ENCODE results near the gene PRPSAP1. TPM values are rescaled to one million over a fixed set of nuclear protein-coding genes. Genes with fewer than 3 reads are reported as not detected.
A peak's percentile ranks its signal among the peaks of the same experiment; 100 is the strongest.

The PRPSAP1 gene
- polyA plus RNA-seq, 1 donor from 2014 or later = 62.0 TPM

DNA sequence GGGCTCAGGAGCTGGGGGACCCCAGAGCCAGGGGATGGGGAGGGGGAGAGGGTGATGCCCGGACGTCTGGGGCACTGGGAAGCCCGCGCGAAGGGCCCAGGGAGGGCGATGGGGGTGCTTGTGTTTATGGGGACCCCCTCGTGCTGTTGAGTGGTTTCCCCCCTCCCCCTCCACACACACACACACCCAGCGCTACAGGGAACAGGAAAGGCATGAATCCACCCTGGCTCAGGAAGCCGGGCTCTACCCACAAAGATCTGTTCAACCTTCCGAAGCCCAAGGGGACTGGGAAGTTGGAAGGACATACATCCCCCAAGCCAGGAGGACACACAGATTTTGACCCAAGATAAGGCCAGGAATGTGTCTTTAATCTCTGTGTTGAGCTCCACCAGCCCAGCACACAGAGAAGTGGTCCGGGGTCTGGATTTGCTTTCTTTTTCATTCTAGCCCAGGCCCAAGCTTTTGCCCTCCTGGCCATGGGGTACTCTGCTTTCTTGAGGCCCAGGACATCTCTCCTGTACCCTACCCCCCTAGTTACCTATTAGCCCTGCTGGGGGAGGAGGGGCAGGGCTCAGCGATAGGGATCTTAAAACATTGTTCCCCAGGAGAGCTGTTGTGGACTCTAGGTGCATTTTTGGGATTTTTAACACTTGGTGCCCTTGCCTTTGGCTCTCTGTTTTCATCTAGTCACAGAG is 87.3 kb downstream of the PRPSAP1 start:
- no peaks in the 10 kb centered on the region for H3K9me3 Mint-ChIP-seq
- no peaks in the 10 kb centered on the region for H3K27me3 Mint-ChIP-seq
- peak overlapping the region; percentile 87 to 96 (median 92) for H3K4me3 Mint-ChIP-seq
- peak overlapping the region; percentile 97 to 99 (median 97) for H3K27ac Mint-ChIP-seq
- H3K4me1 Mint-ChIP-seq = peaks cover 52 to 60% (median 59%) of the 10 kb centered on the region in 3 donors
- H3K36me3 Mint-ChIP-seq = no peaks in the 10 kb centered on the region

DNA sequence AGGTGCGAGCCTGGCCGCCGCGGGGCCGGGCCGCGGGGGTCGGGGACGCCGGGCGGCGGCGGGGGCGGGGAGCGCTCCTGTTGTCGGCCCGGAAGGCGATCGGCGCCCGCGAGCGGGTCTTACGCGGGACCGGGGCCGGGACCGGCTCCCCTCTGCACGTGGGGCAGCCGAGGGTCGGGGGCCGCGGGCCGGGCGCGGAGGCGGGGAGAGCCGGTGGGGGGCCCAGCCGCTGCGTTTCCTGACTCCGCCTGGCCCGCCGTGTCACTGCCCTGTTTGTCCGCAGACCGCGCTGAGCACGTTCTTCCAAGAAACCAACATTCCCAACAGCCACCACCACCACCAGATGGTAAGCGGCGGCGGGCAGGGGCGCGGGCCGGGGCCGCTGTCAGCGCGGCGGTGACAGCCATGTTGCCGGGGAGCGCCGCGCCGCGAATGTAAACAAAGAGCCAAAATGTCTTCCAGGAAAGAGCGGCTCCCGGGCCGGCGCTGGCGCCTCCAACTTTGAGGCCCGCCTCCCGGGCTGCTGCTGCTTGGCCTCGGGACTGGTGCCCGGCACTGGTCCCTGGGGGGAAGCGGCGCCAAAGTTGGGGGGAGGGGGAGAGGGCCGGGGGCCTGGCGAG is 88.0 kb downstream of the PRPSAP1 start:
- no peaks in the 10 kb centered on the region for H3K9me3 Mint-ChIP-seq
- peak overlapping the region; percentile 87 to 96 (median 92) for H3K4me3 Mint-ChIP-seq
- H3K27ac Mint-ChIP-seq = peak overlapping the region; percentile 95 to 99 (median 97)

DNA sequence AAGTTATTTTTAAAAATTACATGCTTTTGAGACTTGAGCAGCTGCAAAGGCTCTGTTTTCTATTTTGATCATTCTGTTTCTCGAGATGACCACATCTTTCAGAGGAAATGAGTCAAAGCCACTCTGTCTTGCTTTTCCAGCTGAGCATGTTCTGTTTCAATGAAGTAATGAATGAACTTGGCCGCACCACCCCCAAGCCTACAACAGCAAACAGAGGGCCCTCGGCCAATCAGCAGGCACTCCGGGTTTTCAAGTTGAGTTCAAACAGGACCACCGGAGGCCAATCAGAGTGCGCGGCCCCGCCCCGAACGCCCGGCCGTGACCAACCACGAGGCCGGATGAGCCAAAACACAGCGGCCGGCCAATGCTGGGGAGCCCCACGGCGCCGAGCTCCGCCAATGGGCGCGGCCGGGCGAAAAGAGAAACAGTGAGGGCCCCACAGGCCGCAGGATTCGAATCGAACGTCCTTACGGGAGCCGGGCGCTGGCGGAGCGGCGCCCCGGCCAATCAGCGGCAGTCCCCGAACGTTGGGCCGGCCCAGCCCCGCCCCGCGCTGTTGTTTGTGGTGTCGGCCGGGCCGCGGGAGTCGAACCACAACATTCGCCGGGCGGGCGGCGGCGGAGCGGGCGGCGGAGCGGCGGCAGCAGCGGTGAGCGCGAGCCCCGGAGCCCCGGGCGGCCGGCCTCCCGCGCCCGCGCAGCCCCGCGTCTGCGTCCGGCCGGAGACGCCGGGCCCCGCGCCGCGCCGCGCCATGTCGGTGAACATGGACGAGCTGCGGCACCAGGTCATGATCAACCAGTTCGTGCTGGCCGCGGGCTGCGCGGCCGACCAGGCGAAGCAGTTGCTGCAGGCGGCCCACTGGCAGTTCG is 88.7 kb downstream of the PRPSAP1 start, which contains the start of gene UBALD2:
UBALD2 (plus strand) TSS at position 594 of the 869 bp plus-strand sequence; CDS start at position 752, 158 bp downstream.
- no peaks in the 10 kb centered on the region for H3K36me3 Mint-ChIP-seq
- peaks cover 53 to 63% (median 59%) of the 10 kb centered on the region in 3 donors for H3K4me1 Mint-ChIP-seq
- no peaks in the 10 kb centered on the region for H3K9me3 Mint-ChIP-seq
- H3K27me3 Mint-ChIP-seq = no peaks in the 10 kb centered on the region
- H3K27ac Mint-ChIP-seq = peak within 1 kb of the TSS; percentile 97 to 100 (median 99)
- H3K4me3 Mint-ChIP-seq = peak within 1 kb of the TSS; percentile 92 to 97 (median 94)

More for the DNA sequence above, 88.0 kb downstream of the PRPSAP1 start:
- peaks cover 50 to 60% (median 56%) of the 10 kb centered on the region in 3 donors for H3K4me1 Mint-ChIP-seq
- no peaks in the 10 kb centered on the region for H3K27me3 Mint-ChIP-seq
- no peaks in the 10 kb centered on the region for H3K36me3 Mint-ChIP-seq

DNA sequence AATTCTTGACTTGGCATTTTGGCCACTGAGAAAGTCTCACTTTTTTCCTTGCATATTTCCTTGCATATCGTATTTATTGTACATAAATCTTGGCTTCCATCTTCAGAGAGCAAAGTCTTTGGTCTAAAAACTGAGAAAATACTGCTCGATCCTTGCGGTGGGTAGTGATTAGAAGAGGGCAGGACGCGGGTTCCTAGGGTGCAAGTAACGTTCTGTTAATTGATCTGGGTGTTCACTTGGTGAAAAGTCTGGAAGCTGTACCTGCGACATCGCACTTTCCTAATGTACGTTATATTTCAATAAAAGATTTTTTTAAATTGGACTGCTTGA is 89.3 kb downstream of the PRPSAP1 start:
- H3K27me3 Mint-ChIP-seq = no peaks in the 10 kb centered on the region
- H3K36me3 Mint-ChIP-seq = no peaks in the 10 kb centered on the region
- H3K9me3 Mint-ChIP-seq = no peaks in the 10 kb centered on the region
- peaks cover 53 to 62% (median 58%) of the 10 kb centered on the region in 3 donors for H3K4me1 Mint-ChIP-seq
- H3K4me3 Mint-ChIP-seq = peak overlapping the region in 3 of 4 donors; percentile 87 to 97 (median 92)
- H3K27ac Mint-ChIP-seq = peak overlapping the region; percentile 89 to 100 (median 93)

DNA sequence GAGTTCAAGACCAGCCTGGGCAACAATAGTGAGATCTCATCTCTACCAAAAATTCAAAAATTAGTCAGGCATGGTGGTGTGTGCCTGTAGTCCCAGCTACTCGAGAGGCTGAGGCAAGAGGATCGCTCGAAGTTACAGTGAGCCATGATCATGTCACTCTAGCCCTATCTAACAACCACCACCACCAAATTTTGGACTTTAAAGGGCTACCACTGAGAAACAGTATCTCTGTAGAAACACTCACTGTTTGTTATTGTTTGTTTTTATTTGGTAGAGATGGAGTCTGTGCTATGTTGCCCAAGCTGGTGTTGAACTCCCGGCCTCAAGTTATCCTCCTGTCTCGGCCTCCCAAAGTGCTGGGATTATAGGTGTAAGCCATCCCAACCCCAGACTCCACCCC is 89.8 kb downstream of the PRPSAP1 start:
- peaks cover 49 to 60% (median 58%) of the 10 kb centered on the region in 3 donors for H3K4me1 Mint-ChIP-seq
- H3K27me3 Mint-ChIP-seq = no peaks in the 10 kb centered on the region
- peak overlapping the region in 2 of 3 donors; percentile 93 to 100 for H3K27ac Mint-ChIP-seq

DNA sequence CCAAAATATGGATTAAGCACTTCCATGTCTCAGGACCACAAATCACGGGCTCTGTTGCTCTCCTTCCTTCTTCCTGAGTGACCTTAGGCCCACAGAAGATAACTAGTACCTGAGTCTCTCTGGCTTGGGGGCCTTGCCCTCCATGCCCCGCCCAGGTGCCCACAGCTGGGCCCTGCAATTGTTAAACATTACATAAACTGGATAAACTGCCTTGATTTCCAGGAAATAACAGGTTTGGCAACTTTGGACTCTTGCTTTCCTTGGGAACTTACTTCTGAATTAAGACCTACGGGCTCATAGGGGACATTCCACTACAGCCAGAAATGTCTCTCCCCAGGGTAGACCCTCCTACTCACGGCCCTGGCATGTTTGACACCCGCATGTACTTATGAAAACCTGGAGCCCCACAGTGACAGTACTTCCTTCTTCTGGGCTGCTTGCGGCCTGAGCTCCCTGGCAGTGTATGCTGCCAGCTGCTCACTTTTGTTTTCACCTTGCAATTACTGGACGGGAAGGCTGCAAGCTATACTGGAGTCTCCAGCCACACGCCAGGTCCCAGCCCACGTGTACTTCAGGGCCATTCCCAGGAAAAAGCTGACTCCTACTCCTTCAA is 90.9 kb downstream of the PRPSAP1 start:
- H3K4me1 Mint-ChIP-seq = peaks cover 43 to 54% (median 51%) of the 10 kb centered on the region in 3 donors
- H3K4me3 Mint-ChIP-seq = peak overlapping the region; percentile 27 to 93 (median 86)
- peak overlapping the region; percentile 47 to 100 (median 92) for H3K27ac Mint-ChIP-seq
- H3K36me3 Mint-ChIP-seq = no peaks in the 10 kb centered on the region
- no peaks in the 10 kb centered on the region for H3K27me3 Mint-ChIP-seq
- H3K9me3 Mint-ChIP-seq = no peaks in the 10 kb centered on the region

More for the DNA sequence above, 89.8 kb downstream of the PRPSAP1 start:
- Mint-ChIP-seq H3K4me3 (peak overlapping the region in 3 of 4 donors; percentile 28 to 97 (median 93)), H3K9me3 (no peaks in the 10 kb centered on the region), H3K36me3 (no peaks in the 10 kb centered on the region)

DNA sequence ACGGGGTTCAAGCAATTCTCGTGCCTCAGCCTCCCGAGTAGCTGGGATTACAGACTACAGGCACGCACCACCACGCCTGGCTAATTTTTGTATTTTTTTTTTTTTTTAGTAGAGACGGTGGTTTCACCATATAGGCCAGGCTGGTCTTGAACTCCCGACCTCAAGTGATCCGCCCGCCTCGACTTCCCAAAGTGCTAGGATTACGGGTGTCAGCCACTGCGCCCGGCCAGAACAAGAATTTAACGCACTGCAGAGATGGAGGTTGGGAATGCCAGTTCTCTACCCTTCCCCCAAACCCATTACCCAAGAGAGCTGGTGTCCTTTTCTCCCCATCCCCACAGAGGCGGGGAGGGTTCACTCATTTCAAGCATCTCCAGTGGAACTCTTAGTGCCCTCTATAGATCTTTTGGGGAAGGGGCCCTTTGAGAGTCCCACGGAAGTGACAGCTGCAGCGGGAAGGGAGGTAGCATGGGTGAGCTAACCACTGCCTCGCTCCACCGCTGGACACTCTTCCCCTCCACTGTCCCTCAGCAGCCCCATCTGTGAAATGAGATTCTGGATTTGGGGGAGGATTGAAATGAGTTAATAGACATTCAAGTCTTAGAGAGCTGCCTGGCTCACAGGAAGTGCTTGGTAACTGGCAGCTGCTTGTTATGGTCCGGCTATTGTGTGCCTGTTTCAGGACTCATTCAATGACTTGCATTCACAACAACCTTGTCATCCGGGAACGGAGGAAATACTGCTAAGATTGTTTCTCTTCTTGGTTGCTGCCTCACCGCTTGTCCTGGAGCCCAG is 92.1 kb downstream of the PRPSAP1 start:
- H3K4me1 Mint-ChIP-seq = peaks cover 40 to 47% (median 45%) of the 10 kb centered on the region in 3 donors

DNA sequence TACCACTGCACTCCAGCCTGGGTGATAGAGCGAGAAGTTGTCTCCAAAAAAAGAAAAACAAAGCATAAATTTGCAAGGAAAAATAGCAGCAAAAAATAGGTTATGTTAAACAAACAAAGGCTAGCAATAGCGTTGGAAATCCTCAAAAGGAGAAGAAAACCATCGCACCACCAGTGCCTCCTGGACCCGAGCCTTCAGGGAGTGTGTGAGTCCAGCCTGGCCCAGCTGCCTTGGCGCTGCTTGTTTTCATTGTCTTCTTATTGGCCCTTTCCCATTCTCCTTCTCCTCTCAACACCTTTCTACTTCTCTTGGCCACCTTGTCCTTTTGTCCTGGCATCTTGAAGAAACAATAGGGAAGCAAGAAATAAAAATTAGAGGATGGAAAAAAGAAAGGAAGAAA is 93.0 kb downstream of the PRPSAP1 start:
- peaks cover 40 to 49% (median 48%) of the 10 kb centered on the region in 3 donors for H3K4me1 Mint-ChIP-seq
- H3K4me3 Mint-ChIP-seq = peak overlapping the region; percentile 25 to 88 (median 78)
- H3K27me3 Mint-ChIP-seq = no peaks in the 10 kb centered on the region
- H3K9me3 Mint-ChIP-seq = no peaks in the 10 kb centered on the region
- H3K27ac Mint-ChIP-seq = peak overlapping the region; percentile 86 to 100 (median 89)
- H3K36me3 Mint-ChIP-seq = no peaks in the 10 kb centered on the region

More for the DNA sequence above, 92.1 kb downstream of the PRPSAP1 start:
- peak overlapping the region; percentile 88 to 100 (median 89) for H3K27ac Mint-ChIP-seq
- H3K36me3 Mint-ChIP-seq = no peaks in the 10 kb centered on the region
- H3K4me3 Mint-ChIP-seq = peak overlapping the region; percentile 60 to 89 (median 84)
- no peaks in the 10 kb centered on the region for H3K9me3 Mint-ChIP-seq
- no peaks in the 10 kb centered on the region for H3K27me3 Mint-ChIP-seq

DNA sequence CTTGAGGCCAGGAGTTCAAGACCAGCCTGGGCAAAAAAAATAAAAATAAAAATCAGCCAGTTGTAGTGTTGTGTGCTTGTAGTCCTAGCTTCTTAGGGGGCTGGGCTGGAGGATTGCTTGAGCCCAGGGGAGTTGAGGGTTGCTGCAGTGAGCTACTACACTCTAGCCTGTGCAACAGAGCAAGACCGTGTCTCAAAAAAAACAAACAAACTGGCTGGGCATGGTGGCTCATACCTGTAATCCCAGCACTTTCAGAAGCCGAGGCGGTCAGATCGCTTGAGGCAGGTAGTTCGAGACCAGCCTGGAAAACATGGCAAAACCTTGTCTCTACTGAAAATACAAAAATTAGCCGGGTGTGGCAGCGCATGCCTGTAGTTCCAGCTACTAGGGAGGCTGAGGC is 93.5 kb downstream of the PRPSAP1 start:
- H3K4me1 Mint-ChIP-seq = peaks cover 43 to 49% (median 49%) of the 10 kb centered on the region in 3 donors
- no peaks in the 10 kb centered on the region for H3K9me3 Mint-ChIP-seq
- H3K27ac Mint-ChIP-seq = peak overlapping the region; percentile 86 to 100 (median 89)
- H3K4me3 Mint-ChIP-seq = peak overlapping the region; percentile 44 to 88 (median 78)
- H3K27me3 Mint-ChIP-seq = no peaks in the 10 kb centered on the region
- H3K36me3 Mint-ChIP-seq = no peaks in the 10 kb centered on the region

Other genes starting within 250 kb of the PRPSAP1 start
- not detected for gene FOXJ1, start 212.7 kb downstream of the PRPSAP1 start, polyA plus RNA-seq
- 0.43 TPM for gene RNF157, start 113.4 kb downstream of the PRPSAP1 start, polyA plus RNA-seq
- gene UBALD2, start 88.6 kb downstream of the PRPSAP1 start, polyA plus RNA-seq = 4.3 TPM
- 0.14 TPM for gene QRICH2, start 45.6 kb downstream of the PRPSAP1 start, polyA plus RNA-seq
- gene SPHK1, start 30.7 kb upstream of the PRPSAP1 start, polyA plus RNA-seq = not detected
- gene UBE2O, start 99.2 kb upstream of the PRPSAP1 start, polyA plus RNA-seq = 13.8 TPM
- gene AANAT, start 113.7 kb upstream of the PRPSAP1 start, polyA plus RNA-seq = 1.1 TPM
- gene RHBDF2, start 147.5 kb upstream of the PRPSAP1 start, polyA plus RNA-seq = 160 TPM
- gene CYGB, start 183.8 kb upstream of the PRPSAP1 start, polyA plus RNA-seq = 2.1 TPM
- gene PRCD, start 186.1 kb upstream of the PRPSAP1 start, polyA plus RNA-seq = 24.4 TPM
- gene ST6GALNAC2, start 231.9 kb upstream of the PRPSAP1 start, polyA plus RNA-seq = 0.68 TPM

Data from IgD-negative memory B cell (primary cell).